HG02852 (cell line): ENCODE data around the gene NUDT6.

Experiments used
- ATAC-seq: cut with Tn5 transposase; IDR thresholded peaks from one replicate; pipeline ENCODE4 v1.9.1; 2021; ENCODE audit warnings: mild to moderate bottlenecking, moderate library complexity; ENCODE audit not compliant: unreplicated experiment

NUDT6 gene

DNA sequence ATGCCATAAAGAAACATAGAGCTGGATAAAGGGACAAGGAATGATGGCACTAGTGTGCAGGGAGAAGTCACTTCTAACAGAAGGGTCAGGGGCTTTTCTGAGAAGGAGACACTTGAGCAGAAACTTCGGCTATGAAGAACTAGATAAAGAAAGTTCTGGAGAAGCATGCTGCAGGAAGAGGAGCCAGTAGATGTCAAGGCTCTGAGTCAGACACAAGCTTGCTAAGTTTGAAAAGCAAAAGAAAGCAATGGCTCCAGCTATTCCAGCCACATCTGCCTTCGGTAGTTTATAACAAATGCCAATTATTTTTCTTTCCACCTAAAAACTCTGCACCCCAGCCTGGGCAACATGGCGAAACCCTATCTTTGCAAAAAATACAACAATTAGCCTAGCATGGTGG, 7.5 kb downstream of the NUDT6 start:
- ATAC-seq: no peak

DNA sequence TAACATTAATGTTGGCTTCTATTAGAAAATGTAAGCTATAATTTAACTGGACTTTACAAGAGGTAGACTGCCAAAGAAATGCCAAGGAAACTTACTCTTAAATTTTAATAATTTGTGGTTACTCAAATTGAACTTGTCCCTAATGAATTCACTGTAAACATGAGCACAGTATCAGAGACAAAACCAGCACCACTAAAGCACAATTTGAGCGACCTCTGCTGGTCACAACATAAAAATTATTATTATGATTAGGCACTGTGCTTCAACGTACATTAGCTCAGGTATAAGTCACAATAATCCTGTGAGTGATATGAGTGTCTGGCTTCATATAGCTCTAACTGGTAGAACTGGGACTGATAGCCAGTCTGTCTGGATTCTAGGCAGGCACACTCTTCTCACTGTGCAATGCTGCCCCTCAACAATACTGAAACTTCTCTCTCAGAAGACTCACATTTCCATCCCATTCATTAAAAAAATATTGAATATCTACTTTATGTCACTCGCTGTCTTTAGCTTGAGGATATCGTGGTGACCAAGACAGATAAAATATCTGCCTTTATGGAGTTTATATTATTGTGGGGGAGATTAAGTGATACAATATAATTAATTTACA, 8.0 kb downstream of the NUDT6 start:
- ATAC-seq: peak; percentile 97

GRCh38 chr4:122912810-122913575, 9.4 kb downstream of the NUDT6 start:
- ATAC-seq: no peak

GRCh38 chr4:122911588-122911987, 10.8 kb downstream of the NUDT6 start:
- no peak for ATAC-seq

GRCh38 chr4:122909683-122910082, 12.7 kb downstream of the NUDT6 start:
- ATAC-seq: no peak

DNA sequence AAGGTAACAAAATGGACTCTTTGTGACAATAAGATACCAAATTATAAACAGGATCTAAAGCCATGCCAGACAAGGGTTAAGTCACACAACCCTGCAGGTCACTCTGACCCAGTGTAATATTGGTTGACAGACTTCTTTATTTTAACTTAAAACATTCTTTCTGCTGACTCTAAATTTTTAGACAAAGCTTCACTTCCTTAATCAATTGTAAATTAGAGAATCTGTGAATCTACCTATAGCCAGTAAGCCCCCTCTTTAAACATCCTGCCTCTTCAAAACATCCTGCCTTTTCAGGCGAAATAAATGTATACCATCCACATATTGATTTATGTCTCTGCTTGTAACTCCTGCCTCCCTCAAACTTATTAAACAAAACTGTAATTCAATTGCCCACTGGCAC, 14.2 kb downstream of the NUDT6 start:
- no peak for ATAC-seq

DNA sequence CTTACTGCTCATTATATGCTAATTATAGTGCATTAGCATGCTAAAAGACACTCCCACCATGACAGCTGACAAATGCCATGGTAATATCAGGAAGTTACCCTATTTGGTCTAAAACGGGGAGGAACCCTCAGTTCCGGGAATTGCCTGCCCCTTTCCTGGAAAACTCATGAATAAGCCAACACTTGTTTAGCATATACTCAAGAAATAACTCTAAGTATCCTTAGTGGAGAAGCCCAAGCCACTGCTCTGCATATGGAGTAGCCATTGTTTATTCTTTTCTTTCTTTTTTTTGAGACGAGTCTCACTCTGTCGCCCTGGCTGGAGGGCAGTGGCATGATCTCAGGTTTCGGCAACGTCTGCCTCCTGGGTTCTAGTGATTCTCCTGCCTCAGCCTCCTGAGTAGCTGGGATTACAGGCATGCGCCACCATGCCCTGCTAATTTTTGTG, 15.5 kb downstream of the NUDT6 start:
- ATAC-seq: no peak

GRCh38 chr4:122903766-122904288, 18.6 kb downstream of the NUDT6 start:
- ATAC-seq: no peak

GRCh38 chr4:122901247-122902010, 21.0 kb downstream of the NUDT6 start:
- ATAC-seq: no peak

DNA sequence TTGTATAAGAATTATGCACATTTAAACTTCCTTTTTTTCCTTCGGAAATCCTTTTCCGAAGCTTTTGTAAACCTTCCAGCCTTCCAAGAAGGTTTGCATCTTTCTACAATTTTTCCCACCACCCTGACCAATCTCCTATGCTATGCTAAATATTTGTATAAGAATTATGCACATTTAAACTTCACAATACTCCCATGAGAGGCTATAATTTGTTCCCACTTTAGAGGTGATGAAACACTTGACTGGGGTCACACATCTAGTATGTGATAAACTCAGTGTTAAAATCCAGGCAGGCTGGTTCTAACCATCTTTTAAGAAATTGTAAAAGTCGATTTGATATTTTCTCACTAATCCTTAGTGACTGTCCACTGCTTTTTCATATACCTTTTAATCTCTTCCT, 22.1 kb downstream of the NUDT6 start:
- no peak for ATAC-seq

- ATAC-seq: no peak
These were observed 22.7 kb downstream of the NUDT6 start for GRCh38 chr4:122899682-122900081.

DNA sequence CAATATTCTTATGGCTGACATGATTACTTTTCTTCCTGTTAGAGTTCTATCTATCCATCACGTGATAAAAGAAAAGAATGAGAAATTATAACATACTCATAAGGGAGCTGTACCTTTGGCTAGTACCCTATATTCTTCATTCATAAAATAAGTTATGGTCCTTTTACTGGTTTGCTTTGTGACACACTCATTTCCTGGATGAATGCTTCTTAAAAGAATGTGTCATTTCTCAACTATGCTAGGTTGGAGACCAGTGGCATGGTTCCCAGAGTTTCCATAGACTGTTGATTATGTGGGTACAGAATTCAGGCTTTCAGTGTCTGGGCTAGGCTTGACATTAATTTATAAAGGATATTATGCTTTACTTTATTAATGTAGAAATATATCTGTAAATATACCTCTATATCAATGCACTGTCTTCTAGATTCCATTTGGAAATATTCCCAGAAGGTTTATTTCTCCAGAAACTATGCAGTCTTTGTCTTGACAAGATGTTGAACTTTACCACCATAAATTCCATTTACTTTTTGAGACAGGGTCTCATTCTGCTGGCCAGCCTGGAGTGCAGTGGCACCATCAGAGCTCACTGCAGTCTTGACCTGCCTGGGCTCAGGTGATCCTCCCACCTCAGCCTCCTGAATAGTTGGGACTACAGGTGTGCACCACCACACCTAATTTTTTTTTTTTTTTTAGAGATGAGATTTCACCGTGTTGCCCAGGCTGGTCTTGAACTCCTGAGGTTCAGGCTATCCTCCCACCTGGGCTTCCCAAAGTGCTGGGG, 23.8 kb downstream of the NUDT6 start:
- ATAC-seq: no peak

- ATAC-seq: no peak
These were observed 26.1 kb downstream of the NUDT6 start for GRCh38 chr4:122896270-122896669.

GRCh38 chr4:122895336-122895995, 26.9 kb downstream of the NUDT6 start:
- ATAC-seq: no peak

DNA sequence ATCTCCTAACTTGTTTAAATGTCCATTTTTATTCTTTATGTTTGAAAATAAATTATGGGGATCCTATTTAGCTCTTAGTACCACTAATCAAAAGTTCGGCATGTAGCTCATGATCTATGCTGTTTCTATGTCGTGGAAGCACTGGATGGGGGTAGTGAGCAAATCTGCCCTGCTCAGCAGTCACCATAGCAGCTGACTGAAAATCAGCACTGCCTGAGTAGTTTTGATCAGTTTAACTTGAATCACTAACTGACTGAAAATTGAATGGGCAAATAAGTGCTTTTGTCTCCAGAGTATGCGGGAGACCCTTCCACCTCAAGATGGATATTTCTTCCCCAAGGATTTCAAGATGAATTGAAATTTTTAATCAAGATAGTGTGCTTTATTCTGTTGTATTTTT, 27.6 kb downstream of the NUDT6 start:
- ATAC-seq: no peak

- peak; percentile 72 for ATAC-seq
These were observed 32.1 kb downstream of the NUDT6 start for GRCh38 chr4:122890147-122890795.

GRCh38 chr4:122889726-122890125, 32.7 kb downstream of the NUDT6 start:
- peak; percentile 25 for ATAC-seq

DNA sequence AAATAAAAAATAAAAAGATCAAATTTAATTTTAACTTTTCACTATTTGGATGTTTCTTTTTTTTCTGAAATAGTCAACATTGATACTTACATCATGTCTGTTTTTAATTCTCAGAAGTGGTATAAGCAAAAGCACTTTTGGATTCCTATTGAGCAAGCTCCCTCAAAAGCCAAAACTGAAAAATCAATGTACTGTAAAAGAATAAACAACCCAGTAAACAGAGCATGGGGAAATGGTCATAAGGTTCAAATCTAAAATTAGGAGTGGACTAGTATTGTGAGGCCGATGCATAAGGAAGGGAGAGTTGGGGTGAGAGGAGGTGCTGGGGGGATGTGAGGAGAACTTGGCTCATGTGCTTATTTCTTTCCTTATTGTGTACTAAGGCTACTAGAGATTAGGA, 37.9 kb downstream of the NUDT6 start:
- ATAC-seq: no peak

- ATAC-seq: no peak
These were observed 39.3 kb downstream of the NUDT6 start for GRCh38 chr4:122882857-122883735.
